Stimulated activated naive B cell treated with anti-CD40 and anti-IgM and Interleukin-4, amounts not matched to agents 10 μg/mL and 1 μg/mL and 100 μg/mL, for 72 hours (primary cell): ENCODE data around the gene ATM.
"Not testable (repeated sequence)": the region's sequence is repeated elsewhere in the genome, so short reads cannot be mapped to it uniquely, and the experiment has no call there.

Experiments used
- ATAC-seq, 2 donors: fragments of 150-1000 bp; cut with Tn5 transposase; replicated peaks; 2 replicates each; pipeline ENCODE4 v1.10.0; 2021; ENCODE audit warnings: moderate library complexity in 1 of 2
- DNase-seq: peaks from one replicate; pipeline ENCODE4 v3.0.0; 2021
- H3K27ac Mint-ChIP-seq: one replicate; pipeline ENCODE4 v1.8.0; 2022; ENCODE audit warnings: mild to moderate bottlenecking, mixed read lengths
- H3K27me3 Mint-ChIP-seq, 2 donors: one replicate each; pipeline ENCODE4 v1.8.0; 2022; ENCODE audit warnings: mixed read lengths in 2 of 2
- H3K36me3 Mint-ChIP-seq, 2 donors: one replicate each; pipeline ENCODE4 v1.8.0; 2022; ENCODE audit warnings: mixed read lengths in 2 of 2, mild to moderate bottlenecking in 1 of 2
- H3K4me1 Mint-ChIP-seq, 2 donors: one replicate each; pipeline ENCODE4 v1.8.0; 2022; ENCODE audit warnings: mixed read lengths in 2 of 2, mild to moderate bottlenecking in 1 of 2
- H3K4me3 Mint-ChIP-seq, 2 donors: one replicate each; pipeline ENCODE4 v1.8.0; 2022; ENCODE audit warnings: mild to moderate bottlenecking in 2 of 2, mixed read lengths in 2 of 2, moderate library complexity in 1 of 2
- H3K9me3 Mint-ChIP-seq, 2 donors: one replicate each; pipeline ENCODE4 v1.8.0; 2022; ENCODE audit warnings: mixed read lengths in 2 of 2, mild to moderate bottlenecking in 1 of 2

ATM gene

DNA sequence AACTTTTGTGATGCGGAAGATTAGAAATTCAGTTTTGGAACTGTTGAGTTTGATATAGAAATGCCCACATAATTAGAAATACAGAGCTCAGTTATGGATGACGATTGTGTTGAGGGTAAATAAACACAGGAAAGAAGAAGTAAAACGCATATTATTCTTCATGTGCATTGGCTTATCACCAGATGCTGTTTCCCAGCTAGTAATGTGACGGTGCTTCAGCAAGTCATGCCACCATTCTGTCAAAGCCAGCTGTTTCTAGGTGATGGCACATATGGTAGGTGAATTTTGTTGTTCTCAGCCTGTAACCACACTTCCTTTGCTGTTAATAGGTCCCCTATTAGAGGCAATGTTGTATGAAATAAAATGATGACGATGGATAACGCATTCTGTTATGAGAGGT, 175.6 kb downstream of the ATM start:
- Mint-ChIP-seq H3K9me3 (no peaks in the 10 kb centered on the region), H3K4me1 (no peaks in the 10 kb centered on the region), H3K27ac (no peak overlapping the region), H3K4me3 (no peak overlapping the region), H3K36me3 (peaks cover 0 to 2% of the 10 kb centered on the region in 2 donors), H3K27me3 (no peaks in the 10 kb centered on the region)
- ATAC-seq (no peak), DNase-seq (no peak)

DNA sequence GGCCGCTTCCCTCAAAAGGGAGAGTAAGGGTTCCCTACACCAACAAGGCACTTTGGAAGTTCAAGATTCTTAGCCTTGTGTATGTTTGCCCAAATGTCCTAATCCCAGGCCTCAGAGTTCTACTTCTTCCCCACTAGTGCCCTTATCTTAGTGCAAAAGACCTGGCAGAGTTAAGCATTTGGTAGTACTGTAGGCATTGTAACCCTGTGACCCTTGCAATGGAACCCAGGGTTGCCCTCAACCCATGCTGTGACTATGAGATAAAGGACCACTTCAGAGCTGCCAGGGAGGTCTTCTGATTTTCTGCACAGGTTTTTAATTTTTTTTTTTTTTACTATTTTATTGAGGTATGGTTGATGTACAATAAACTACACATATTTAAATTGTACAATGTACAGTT, 179.4 kb downstream of the ATM start:
- H3K4me1 Mint-ChIP-seq = no peaks in the 10 kb centered on the region
- H3K27me3 Mint-ChIP-seq = no peaks in the 10 kb centered on the region
- H3K36me3 Mint-ChIP-seq = peaks cover 3 to 4% of the 10 kb centered on the region in 2 donors
- H3K4me3 Mint-ChIP-seq = no peak overlapping the region
- no peaks in the 10 kb centered on the region for H3K9me3 Mint-ChIP-seq
- ATAC-seq (no peak), DNase-seq (no peak)
- H3K27ac Mint-ChIP-seq = no peak overlapping the region

DNA sequence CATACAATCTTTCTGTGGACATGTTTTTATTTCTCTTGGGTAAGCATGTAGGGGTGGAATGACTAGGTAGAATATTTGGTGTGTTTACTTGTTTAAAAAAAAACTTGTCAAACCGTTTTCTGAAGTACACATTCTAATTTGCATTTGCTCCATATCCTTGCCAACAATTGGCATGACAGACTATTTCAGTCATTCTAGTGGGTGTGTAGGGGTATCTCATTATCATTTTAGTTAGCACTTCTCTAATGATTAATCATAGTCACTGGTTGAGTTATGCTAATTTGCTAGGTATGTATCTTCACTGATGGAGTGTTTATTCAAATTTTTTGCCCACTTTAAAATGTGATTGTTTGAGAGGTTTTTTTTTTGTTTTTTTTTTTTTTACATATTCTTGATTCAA, 180.2 kb downstream of the ATM start:
- H3K4me3 Mint-ChIP-seq = no peak overlapping the region
- no peak overlapping the region for H3K27ac Mint-ChIP-seq
- no peak for DNase-seq
- H3K36me3 Mint-ChIP-seq = peaks cover 3 to 4% of the 10 kb centered on the region in 2 donors
- no peak for ATAC-seq
- H3K9me3 Mint-ChIP-seq = no peaks in the 10 kb centered on the region
- H3K4me1 Mint-ChIP-seq = no peaks in the 10 kb centered on the region
- H3K27me3 Mint-ChIP-seq = no peaks in the 10 kb centered on the region

DNA sequence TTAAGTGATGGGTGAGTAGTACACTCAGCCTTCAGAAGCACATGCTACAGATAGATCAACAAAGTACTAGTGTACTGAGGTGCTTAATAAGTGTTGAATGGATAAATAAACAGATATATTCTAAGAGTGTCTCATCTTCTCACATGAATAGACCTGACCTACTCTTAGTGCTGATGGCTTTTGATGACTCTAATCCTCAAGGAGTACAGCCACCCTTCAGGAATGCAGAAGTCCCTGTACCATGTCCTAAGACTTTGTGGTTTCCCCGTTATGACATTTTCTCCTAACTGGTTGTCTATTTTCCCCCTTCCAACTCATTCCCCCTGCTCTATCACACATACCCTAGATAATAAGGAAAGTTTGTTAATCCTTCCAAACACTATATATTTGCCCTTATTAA, 182.8 kb downstream of the ATM start:
- Mint-ChIP-seq H3K36me3 (peaks cover 3 to 4% of the 10 kb centered on the region in 2 donors), H3K4me3 (no peak overlapping the region), H3K4me1 (no peaks in the 10 kb centered on the region), H3K27ac (no peak overlapping the region), H3K27me3 (no peaks in the 10 kb centered on the region), H3K9me3 (peaks cover 0 to 2% of the 10 kb centered on the region in 2 donors)
- no peak for DNase-seq
- ATAC-seq = no peak

DNA sequence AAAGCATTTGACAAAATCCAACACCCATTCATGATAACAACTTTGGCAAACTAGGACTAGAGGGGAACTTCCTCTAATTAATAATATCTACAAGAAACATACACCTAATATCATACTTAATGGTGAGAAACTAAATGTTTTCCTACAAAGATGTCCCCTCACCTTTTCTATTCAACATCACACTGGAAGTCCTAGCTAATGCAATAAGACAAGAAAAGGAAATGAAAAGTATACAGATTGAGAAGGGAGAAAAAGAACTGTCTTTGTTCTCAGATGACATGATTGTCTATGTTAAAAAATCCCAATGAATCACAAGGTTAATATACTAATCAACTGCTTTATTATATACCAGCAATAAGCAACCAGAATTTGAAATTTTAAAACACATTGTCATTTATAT, 192.1 kb downstream of the ATM start:
- H3K36me3 Mint-ChIP-seq = peaks cover 0 to 2% of the 10 kb centered on the region in 2 donors
- ATAC-seq (no peak), DNase-seq (no peak)
- H3K9me3 Mint-ChIP-seq = peaks cover 0 to 1% of the 10 kb centered on the region in 2 donors
- H3K4me3 Mint-ChIP-seq = no peak overlapping the region
- no peaks in the 10 kb centered on the region for H3K4me1 Mint-ChIP-seq
- H3K27me3 Mint-ChIP-seq = no peaks in the 10 kb centered on the region
- no peak overlapping the region for H3K27ac Mint-ChIP-seq

DNA sequence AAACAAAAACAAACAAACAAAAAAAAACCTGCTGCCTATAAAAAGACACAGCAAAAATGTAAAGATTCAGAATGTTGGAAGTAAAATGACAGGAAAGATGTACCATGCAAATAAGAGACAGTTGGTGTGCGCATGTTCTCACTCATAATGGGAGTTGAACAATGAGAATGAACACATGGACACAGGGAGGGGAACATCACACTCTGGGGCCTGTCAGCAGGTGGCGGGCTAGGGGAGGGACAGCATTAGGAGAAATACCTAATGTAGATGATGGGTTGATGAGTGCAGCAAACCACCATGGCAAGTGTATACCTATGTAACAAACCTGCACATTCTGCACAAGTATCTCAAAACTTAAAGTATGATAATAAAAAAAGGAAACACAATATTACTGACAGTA, 194.7 kb downstream of the ATM start:
- H3K27ac Mint-ChIP-seq, H3K4me1 Mint-ChIP-seq, H3K27me3 Mint-ChIP-seq, H3K36me3 Mint-ChIP-seq, DNase-seq, H3K9me3 Mint-ChIP-seq, H3K4me3 Mint-ChIP-seq, ATAC-seq: not testable (repeated sequence)
